ENCODE results near the gene NFATC3.

The NFATC3 gene

GRCh38 chr16:68257251-68257905 is 172.2 kb downstream of the NFATC3 start:
- DNase-seq (ENCODE audit: low read depth), result peak; percentile 17

GRCh38 chr16:68257906-68258800 is 173.0 kb downstream of the NFATC3 start:
- TF ChIP-seq CTCF (conservative IDR thresholded peaks at IDR 0.05; ENCODE audit: low read length), result no peak
- DNase-seq (ENCODE audit: low read depth), result peak; percentile 86
- H3K4me3 ChIP-seq (ENCODE audit: low read length), result no peak overlapping the region

More at GRCh38 chr16:68257251-68257905, 172.2 kb downstream of the NFATC3 start:
- no peak for TF ChIP-seq CTCF (conservative IDR thresholded peaks at IDR 0.05; ENCODE audit: low read length)
- no peak overlapping the region for H3K4me3 ChIP-seq (ENCODE audit: low read length)

DNA sequence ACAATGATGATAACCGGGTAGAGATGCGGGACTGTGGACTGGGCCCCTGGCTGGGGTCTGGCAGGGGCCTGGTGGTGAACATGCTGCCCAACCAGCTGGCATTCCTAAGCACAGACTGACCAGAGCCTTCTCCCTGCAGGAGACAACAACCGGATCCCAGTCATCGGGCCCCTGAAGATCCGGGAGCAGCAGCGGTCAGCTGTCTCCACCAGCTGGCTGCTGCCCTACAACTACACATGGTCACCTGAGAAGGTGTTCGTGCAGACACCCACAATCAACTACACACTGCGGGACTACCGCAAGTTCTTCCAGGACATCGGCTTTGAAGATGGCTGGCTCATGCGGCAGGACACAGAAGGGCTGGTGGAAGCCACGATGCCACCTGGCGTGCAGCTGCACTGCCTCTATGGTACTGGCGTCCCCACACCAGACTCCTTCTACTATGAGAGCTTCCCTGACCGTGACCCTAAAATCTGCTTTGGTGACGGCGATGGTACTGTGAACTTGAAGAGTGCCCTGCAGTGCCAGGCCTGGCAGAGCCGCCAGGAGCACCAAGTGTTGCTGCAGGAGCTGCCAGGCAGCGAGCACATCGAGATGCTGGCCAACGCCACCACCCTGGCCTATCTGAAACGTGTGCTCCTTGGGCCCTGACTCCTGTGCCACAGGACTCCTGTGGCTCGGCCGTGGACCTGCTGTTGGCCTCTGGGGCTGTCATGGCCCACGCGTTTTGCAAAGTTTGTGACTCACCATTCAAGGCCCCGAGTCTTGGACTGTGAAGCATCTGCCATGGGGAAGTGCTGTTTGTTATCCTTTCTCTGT is 174.0 kb downstream of the NFATC3 start:
- TF ChIP-seq CTCF (conservative IDR thresholded peaks at IDR 0.05; ENCODE audit: low read length), result no peak
- DNase-seq (ENCODE audit: low read depth), result no peak
- H3K4me3 ChIP-seq (ENCODE audit: low read length), result no peak overlapping the region

GRCh38 chr16:68263559-68264127 is 178.5 kb downstream of the NFATC3 start:
- TF ChIP-seq CTCF (conservative IDR thresholded peaks at IDR 0.05; ENCODE audit: low read length), result no peak; the same call in 1 of the 2 replicates
- H3K4me3 ChIP-seq (ENCODE audit: low read length), result peak overlapping the region; percentile 67
- no peak for DNase-seq (ENCODE audit: low read depth)

DNA sequence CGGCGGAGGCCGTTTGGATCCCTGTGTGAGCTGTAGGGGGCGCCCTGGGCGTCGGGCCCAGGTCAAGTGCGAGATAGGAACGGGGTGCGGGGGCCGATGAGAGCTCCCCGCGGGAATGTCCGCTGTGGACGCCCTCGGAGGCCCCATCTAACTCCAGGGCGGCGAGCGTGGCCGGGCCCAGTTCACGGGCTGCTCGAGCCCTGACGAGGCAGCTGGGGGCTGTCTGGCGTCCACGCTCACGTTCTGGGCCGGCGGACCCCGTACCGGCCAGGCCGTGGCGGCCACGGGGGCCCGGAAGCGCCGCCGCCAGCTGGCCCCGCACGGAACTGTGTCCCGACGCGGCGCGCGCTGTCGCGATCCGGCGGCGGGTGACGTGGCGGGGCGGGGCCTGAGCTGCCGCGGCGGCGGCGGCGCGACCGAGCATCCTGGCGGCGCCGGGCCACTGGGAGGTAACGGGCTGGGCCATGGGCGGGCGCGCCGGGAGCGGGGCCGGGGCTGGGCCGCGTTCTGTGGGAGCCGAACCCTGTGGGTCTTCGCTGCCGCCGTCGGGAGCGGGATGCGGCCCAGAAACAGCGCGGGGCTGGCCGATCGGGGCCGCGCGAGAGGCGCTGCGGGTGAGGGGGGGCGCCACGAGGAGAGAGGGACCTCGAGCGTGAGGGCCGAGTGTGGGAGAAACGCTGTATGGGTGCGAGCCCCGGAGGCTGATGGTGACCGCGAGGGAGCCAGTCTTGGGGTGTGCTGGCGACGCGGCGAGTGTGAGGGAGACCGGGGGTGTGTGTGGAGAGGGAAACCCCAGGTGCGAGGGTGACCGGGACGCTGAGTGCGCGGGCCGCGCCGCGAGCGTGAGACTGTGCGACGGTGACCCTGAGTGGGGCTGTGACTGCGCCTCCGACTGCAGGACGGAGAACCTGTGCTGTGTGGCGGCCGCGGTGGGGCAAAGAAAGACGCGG is 179.2 kb downstream of the NFATC3 start, which contains the start of gene SLC7A6:
SLC7A6 (plus strand) TSS at position 399 of the 950 bp plus-strand sequence. CDS start 10,201 bp downstream, outside the sequence.
- DNase-seq (ENCODE audit: low read depth), result peak; percentile 77
- peak; percentile 56; the same call in 1 of the 2 replicates for TF ChIP-seq CTCF (conservative IDR thresholded peaks at IDR 0.05; ENCODE audit: low read length)

More for the DNA sequence above, 179.2 kb downstream of the NFATC3 start, which contains the start of gene SLC7A6:
- peak within 1 kb of the TSS; percentile 96 for H3K4me3 ChIP-seq (ENCODE audit: low read length)
